ENCODE data around the gene GATAD1.
"Not testable (repeated sequence)": the region's sequence is repeated elsewhere in the genome, so short reads cannot be mapped to it uniquely, and the experiment has no call there.

Gene GATAD1

GRCh38 chr7:92436612-92437445, 10.5 kb upstream of the GATAD1 start:
- no peak for DNase-seq (ENCODE audit: low read depth in 2 of 2)

- no peak for DNase-seq (ENCODE audit: low read depth in 2 of 2)
Observed at GRCh38 chr7:92437956-92438491, 9.3 kb upstream of the GATAD1 start.

- DNase-seq (ENCODE audit: low read depth in 2 of 2): not testable (repeated sequence)
Observed at GRCh38 chr7:92442720-92443119, 4.6 kb upstream of the GATAD1 start.

- DNase-seq (ENCODE audit: low read depth in 2 of 2): no peak
Observed at GRCh38 chr7:92446869-92447344, 375 bp upstream of the GATAD1 start.

DNA sequence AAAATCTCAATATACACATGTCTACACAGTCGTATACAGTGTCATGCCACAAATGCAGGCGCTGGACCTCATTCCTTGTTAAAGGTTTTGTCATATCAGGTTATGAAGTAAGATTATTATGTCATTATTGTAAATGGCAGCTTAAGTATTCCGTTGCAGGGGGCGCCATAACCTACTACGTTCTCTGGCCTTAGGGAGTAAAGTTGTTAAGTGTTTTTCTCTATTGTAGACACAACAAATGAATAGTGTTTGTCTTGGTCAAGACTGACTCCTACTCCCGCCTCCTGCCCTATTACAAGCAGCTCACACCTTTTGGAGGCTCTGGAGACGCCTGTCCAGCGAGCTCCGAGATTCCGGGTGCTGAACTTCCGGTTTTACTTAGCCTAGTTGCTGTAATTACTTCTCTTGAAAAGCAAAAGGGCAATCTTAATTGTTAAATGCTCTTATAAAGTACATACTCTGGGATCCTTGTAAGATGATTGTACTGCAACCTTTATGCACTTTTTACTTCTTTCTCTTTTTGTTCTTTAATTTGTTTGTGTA, 994 bp downstream of the GATAD1 start:
- DNase-seq (ENCODE audit: low read depth in 2 of 2): peak; percentile 16 to 31

DNA sequence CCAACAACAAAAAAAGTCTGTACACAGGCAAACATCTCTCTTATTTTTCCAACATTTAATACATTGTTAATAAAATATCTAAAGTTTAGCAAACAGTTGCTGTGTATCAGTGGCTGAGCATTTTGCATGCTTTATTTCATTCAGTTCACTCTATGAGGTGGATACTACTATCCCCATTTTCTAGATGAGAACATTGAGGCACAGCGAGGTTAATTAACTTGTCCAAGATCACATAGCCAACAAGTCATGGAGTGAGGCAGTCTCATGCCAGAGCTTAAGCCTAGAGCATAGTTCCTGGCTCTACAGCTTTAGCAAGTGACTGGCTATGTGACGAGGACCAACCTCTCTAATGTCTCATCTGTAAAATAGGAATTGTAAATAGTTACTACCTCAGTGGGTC, 4.4 kb downstream of the GATAD1 start:
- no peak for DNase-seq (ENCODE audit: low read depth in 2 of 2)

DNA sequence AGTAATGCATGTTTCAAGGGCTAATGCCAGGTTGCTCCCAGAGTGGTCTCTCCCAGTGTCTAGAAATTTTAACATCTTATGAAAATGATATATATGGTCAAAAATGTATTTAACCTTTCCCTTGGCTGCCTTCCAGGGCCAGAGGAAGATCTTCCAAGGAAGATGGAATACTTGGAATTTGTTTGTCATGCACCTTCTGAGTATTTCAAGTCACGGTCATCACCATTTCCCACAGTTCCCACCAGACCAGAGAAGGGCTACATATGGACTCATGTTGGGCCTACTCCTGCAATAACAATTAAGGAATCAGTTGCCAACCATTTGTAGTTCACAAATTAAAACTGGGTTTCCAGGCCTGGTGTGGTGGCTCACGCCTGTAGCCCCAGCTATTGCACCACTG, 9.0 kb downstream of the GATAD1 start:
- DNase-seq (ENCODE audit: low read depth in 2 of 2): no peak

- DNase-seq (ENCODE audit: low read depth in 2 of 2): no peak
Observed at GRCh38 chr7:92460109-92460508, 12.8 kb downstream of the GATAD1 start.

GRCh38 chr7:92460510-92460909, 13.2 kb downstream of the GATAD1 start:
- no peak for DNase-seq (ENCODE audit: low read depth in 2 of 2)

DNA sequence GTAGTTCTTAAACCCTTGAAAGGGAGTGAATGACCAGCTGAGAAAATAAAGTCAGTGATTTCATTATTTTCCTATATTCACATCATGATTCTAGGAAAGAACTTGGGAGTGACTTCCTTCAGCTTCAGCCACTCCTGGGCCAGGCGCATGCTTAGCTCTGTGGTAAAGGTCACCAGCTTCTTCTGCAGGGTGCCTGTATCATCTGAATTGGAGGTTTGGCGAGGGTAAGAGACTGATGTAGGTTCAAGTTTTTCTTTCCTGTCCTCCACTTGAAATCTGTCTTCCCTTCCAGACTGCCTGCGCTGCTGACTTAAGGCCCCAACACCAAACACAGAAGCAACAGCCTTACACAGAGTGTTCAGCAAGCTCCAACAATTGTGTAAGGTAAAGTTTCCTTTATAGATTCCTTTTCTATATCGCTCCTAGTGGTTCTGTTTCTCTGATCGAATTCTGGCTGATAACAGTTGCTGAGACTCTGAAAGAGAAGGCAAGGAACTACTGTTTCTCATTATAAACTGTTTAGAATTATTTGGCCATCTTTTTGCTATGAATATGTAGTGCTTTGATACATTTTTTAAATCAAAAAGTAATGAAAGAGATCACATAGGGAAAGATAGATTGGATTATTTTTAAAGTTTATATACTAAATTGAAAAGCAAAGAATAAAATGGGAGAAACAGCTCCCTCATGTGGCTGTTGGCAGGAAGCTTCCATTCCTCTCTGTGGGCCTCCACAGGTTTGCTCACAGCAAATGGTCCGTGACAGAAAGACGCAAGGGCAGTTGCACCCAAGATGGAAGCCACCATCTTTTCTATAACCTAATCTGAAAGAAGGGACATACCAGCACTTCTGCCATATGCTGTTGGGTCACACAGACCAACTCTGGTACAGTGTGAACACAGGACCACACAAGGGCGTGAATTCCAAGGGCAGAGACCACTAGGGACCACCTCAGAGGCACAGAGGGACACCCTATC, 14.0 kb downstream of the GATAD1 start:
- DNase-seq (ENCODE audit: low read depth in 2 of 2): peak in 1 of 2 donors; percentile 14

DNA sequence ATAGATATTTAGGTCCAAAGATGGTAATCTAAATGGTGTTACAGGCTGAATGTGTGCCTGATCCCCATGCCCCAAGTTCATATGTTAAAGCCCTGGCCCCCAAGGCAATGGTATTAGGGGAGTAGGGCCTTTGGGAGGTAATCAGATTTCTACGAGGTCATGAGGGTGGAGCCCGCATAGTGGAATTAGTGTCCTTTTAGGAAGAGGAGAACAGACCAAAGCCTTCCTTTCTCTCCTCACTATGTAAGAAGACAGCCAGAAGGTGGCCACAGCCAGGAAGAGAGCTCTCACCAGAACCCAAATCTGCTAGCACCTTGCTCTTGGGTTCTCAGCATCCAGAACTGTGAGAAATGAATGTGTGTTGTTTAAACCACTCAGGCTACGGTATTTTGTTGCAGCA, 15.3 kb downstream of the GATAD1 start:
- no peak for DNase-seq (ENCODE audit: low read depth in 2 of 2)

DNA sequence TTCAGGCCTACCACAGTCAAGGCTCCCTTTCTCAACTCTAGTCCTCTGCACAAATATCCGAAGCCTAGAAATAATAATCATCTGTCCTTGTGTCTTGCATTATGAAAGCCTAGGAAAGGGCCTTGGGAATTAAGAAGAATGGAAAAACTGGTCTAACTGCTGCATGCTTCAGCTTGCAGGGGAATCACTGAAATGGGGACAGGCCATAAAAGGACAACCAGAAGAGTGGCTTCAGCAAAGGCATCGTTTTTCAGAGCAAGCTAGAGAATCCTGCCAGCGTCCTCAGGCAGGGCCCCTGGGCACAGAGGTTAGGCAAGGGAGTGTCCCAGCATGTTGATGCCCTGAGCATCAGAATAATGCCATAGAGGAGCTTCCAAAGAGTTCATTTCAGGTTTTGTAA, 17.2 kb downstream of the GATAD1 start:
- no peak for DNase-seq (ENCODE audit: low read depth in 2 of 2)

DNA sequence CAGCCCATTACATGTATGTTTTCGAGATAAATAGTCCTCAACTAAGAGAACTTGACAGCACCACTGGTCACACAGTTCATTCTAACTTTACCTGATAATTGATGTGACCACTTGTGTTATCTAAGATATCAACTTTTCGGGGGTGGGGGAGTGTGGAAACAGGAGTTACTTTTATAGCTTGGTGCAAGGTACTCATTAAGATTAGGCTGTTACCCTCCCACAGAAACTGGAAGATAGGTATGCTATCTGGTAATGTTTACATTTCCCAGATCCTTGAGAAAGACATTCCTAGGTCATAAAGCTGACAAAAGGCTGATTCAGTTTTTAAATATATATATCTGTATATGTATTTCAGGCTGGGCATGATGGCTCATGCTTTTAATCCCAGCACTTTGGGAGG, 19.4 kb downstream of the GATAD1 start:
- no peak for DNase-seq (ENCODE audit: low read depth in 2 of 2)

GRCh38 chr7:92468589-92468988, 21.3 kb downstream of the GATAD1 start:
- not testable (repeated sequence) for DNase-seq (ENCODE audit: low read depth in 2 of 2)

- not testable (repeated sequence) for DNase-seq (ENCODE audit: low read depth in 2 of 2)
Observed at GRCh38 chr7:92473989-92474388, 26.7 kb downstream of the GATAD1 start.

- not testable (repeated sequence) for DNase-seq (ENCODE audit: low read depth in 2 of 2)
Observed at GRCh38 chr7:92475261-92475770, 28.0 kb downstream of the GATAD1 start.

DNA sequence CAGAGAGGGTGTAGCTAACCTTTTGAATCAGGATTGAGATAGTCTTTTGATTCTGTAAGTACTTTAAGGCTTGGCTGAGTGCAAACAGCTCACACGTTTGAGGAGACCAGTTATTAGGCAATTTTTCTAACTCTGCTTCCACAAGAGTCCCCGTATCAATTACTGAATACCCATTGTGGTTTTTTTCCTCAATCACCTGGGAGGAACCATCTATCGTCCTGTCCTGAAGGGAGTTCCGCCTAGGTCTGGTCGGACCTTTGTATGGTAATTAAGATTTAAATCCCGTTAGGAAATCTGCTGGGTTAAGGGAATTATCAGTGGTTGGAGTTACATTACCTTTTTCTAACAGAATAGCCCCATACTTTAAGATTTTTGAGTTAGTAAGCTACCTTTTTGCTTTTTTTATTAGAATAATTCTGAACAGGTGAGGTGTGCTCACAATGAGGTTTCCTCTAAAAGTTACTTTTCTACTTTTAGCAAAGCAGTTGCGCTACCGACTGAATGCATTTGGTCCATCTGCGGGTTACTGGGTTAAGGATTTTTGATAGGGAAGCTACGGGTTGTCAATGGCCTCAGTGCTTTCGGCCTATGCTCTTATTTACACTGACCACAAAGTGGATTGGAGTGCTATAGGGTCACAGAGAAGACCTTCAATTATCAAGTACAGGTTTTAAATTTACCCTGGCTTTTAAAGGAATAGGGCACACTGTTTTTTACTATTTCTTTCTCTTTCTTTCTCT, 28.7 kb downstream of the GATAD1 start:
- DNase-seq (ENCODE audit: low read depth in 2 of 2): not testable (repeated sequence)

GRCh38 chr7:92477681-92478080, 30.4 kb downstream of the GATAD1 start, which contains the start of gene ERVW-1:
Gene ERVW-1 (minus strand): TSS chr7:92477946. CDS start chr7:92470381, 7,565 bp downstream.
- DNase-seq (ENCODE audit: low read depth in 2 of 2): not testable (repeated sequence)

- DNase-seq (ENCODE audit: low read depth in 2 of 2): no peak
Observed at GRCh38 chr7:92478095-92478494, 30.8 kb downstream of the GATAD1 start.

GRCh38 chr7:92478711-92479110, 31.4 kb downstream of the GATAD1 start:
- no peak for DNase-seq (ENCODE audit: low read depth in 2 of 2)

DNA sequence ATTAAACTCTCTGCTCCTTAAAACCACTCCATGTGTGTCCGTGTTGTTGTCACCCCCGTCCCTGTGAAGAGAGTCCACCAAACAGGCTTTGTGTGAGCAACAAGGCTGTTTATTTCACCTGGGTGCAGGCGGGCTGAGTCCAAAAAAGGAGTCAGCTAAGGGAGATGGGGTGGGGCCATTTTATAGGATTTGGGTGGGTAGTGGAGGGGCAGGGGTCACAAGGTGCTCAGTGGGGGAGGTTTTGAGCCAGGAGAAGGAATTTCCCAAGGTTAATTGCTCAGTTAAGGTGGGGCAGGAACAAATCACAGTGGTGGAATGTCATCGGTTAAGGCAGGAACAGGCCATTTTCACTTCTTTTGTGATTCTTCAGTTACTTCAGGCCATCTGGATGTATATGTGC, 31.9 kb downstream of the GATAD1 start:
- DNase-seq (ENCODE audit: low read depth in 2 of 2): not testable (repeated sequence)
